GM23338 (cell line): ENCODE data around the gene SLC7A6. TPM values are rescaled to one million over a fixed set of nuclear protein-coding genes. Genes with fewer than 3 reads are reported as not detected.

ENCODE experiments used
- ATAC-seq: fragments of 200-7000 bp; cut with Tn5 transposase; 3 replicates; pipeline ENCODE4 v1.9.1; 2020
- DNase-seq: peaks from one replicate; pipeline ENCODE4 v3.0.0-alpha.2; 2015; ENCODE audit warnings: low spot score
- H2AFZ ChIP-seq: fragments of 200-600 bp; sonication (generic); 2 replicates; pipeline ENCODE4 v1.8.0; 2016; ENCODE audit warnings: antibody characterized with exemption, mild to moderate bottlenecking, moderate library complexity
- H3F3A ChIP-seq: fragments of 200-600 bp; sonication (generic); replicated peaks from 2 replicates; pipeline ENCODE4 v1.8.0; 2017; ENCODE audit warnings: antibody characterized with exemption, mixed run types, low read depth
- H3K27ac ChIP-seq: fragments of 200-600 bp; sonication (generic); 2 replicates; pipeline ENCODE4 v1.6.1; 2016; ENCODE audit warnings: low read depth
- H3K27me3 ChIP-seq: fragments of 200-600 bp; sonication (generic); 2 replicates; pipeline ENCODE4 v1.8.0; 2016; ENCODE audit warnings: mild to moderate bottlenecking, mixed run types, moderate library complexity; ENCODE audit not compliant: insufficient read depth
- H3K36me3 ChIP-seq: fragments of 200-600 bp; sonication (generic); 2 replicates; pipeline ENCODE4 v1.8.0; 2016; ENCODE audit warnings: mild to moderate bottlenecking; ENCODE audit not compliant: insufficient read depth
- H3K4me1 ChIP-seq: fragments of 200-600 bp; sonication (generic); 2 replicates; pipeline ENCODE4 v1.8.0; 2016; ENCODE audit warnings: mild to moderate bottlenecking, moderate library complexity; ENCODE audit not compliant: insufficient read depth
- H3K4me2 ChIP-seq: fragments of 200-600 bp; sonication (generic); 2 replicates; pipeline ENCODE4 v1.7.1; 2017; ENCODE audit warnings: mixed run types
- H3K4me3 ChIP-seq: fragments of 200-600 bp; sonication (generic); 2 replicates; pipeline ENCODE4 v1.6.1; 2016; ENCODE audit warnings: mixed run types
- H3K79me2 ChIP-seq: fragments of 200-600 bp; sonication (generic); replicated peaks from 2 replicates; pipeline ENCODE4 v1.8.0; 2017; ENCODE audit warnings: mild to moderate bottlenecking; ENCODE audit not compliant: insufficient read depth
- H3K9me2 ChIP-seq: fragments of 200-600 bp; sonication (generic); 2 replicates; pipeline ENCODE4 v1.8.0; 2017; ENCODE audit not compliant: insufficient read depth
- H4K20me1 ChIP-seq: fragments of 200-600 bp; sonication (generic); replicated peaks from 2 replicates; pipeline ENCODE4 v1.8.0; 2017; ENCODE audit warnings: mild to moderate bottlenecking; ENCODE audit not compliant: insufficient read depth
- H3K27ac Mint-ChIP-seq: 2 replicates; pipeline ENCODE4 v1.8.0; 2020; ENCODE audit warnings: inconsistent platforms, mild to moderate bottlenecking, moderate library complexity, mixed read lengths
- H3K27me3 Mint-ChIP-seq: 3 replicates; pipeline ENCODE4 v1.8.0; 2022; ENCODE audit warnings: low read depth, mild to moderate bottlenecking, moderate library complexity, mixed read lengths, inconsistent platforms; ENCODE audit not compliant: insufficient read depth, poor library complexity
- H3K36me3 Mint-ChIP-seq: 3 replicates; pipeline ENCODE4 v1.8.0; 2021; ENCODE audit warnings: low read depth, mild to moderate bottlenecking, inconsistent platforms, moderate library complexity, mixed read lengths
- H3K4me1 Mint-ChIP-seq: 3 replicates; pipeline ENCODE4 v1.8.0; 2020; ENCODE audit warnings: mild to moderate bottlenecking, inconsistent platforms, mixed read lengths
- H3K4me3 Mint-ChIP-seq: 3 replicates; pipeline ENCODE4 v1.8.0; 2021; ENCODE audit warnings: moderate library complexity, mild to moderate bottlenecking, inconsistent platforms, mixed read lengths
- H3K9me3 Mint-ChIP-seq: 3 replicates; pipeline ENCODE4 v1.8.0; 2020; ENCODE audit warnings: moderate library complexity, mild to moderate bottlenecking, inconsistent platforms, mixed read lengths
- CREB1 ChIP-seq: fragments of 250-450 bp; sonication (Bioruptor Pico); IDR thresholded peaks from 2 replicates; pipeline ENCODE4 v1.5.0; 2020; ENCODE audit warnings: low read depth, mild to moderate bottlenecking, moderate library complexity
- ETS1 ChIP-seq: IDR thresholded peaks from 2 replicates; pipeline ENCODE4 v1.6.1; 2016; ENCODE audit warnings: antibody characterized with exemption
- EZH2 ChIP-seq: fragments of 200-600 bp; sonication (generic); IDR thresholded peaks from one replicate; pipeline ENCODE4 v1.8.0; 2017; ENCODE audit warnings: antibody characterized with exemption, mild to moderate bottlenecking, low read depth; ENCODE audit not compliant: unreplicated experiment
- EZH2phosphoT487 ChIP-seq: fragments of 200-600 bp; sonication (generic); IDR thresholded peaks from one replicate; pipeline ENCODE4 v1.8.1; 2018; ENCODE audit warnings: antibody characterized with exemption; ENCODE audit not compliant: unreplicated experiment
- JUNB ChIP-seq: IDR thresholded peaks from one replicate; pipeline ENCODE4 v1.6.1; 2016; ENCODE audit warnings: antibody characterized with exemption; ENCODE audit not compliant: unreplicated experiment
- NANOG ChIP-seq: IDR thresholded peaks from 2 replicates; pipeline ENCODE4 v1.6.1; 2016; ENCODE audit warnings: antibody characterized with exemption, borderline replicate concordance
- POLR2AphosphoS5 ChIP-seq: IDR thresholded peaks from 2 replicates; pipeline ENCODE4 v1.6.1; 2016; ENCODE audit warnings: antibody characterized with exemption, low read depth
- STAT1 ChIP-seq: IDR thresholded peaks from one replicate; pipeline ENCODE4 v1.6.1; 2016; ENCODE audit warnings: antibody characterized with exemption; ENCODE audit not compliant: unreplicated experiment
- ZNF114 ChIP-seq: fragments of 250-450 bp; sonication (Bioruptor Pico); IDR thresholded peaks from 2 replicates; pipeline ENCODE4 v1.5.0; 2020; ENCODE audit warnings: mild to moderate bottlenecking, moderate library complexity
- ZNF331 ChIP-seq: fragments of 250-450 bp; sonication (Bioruptor Pico); IDR thresholded peaks from 2 replicates; pipeline ENCODE4 v1.5.0; 2020; ENCODE audit warnings: low read depth, mild to moderate bottlenecking, moderate library complexity
- polyA plus RNA-seq: library from polyadenylated mRNA; unstranded; fragments of >200 nt; fragmentation: Nextera tagmentation; extraction: Ambion mirVana; gene quantifications from 2 replicates; pipeline ENCODE4 v1.2.1, GENCODE V29; 2016
- total RNA-seq: library from RNA; depleted of rRNA; stranded (reverse); fragments of >200 nt; shearing (Covaris generic); gene quantifications from 2 replicates; pipeline ENCODE4 v1.2.3, GENCODE V29; 2014
- TF ChIP-seq, protein P1 (sequence below): fragments of 250-450 bp; sonication (Bioruptor Pico); IDR thresholded peaks from 2 replicates; pipeline ENCODE4 v1.5.0; 2020; ENCODE audit warnings: mild to moderate bottlenecking, moderate library complexity
- TF ChIP-seq, protein P2 (sequence below), 2 experiments: fragments of 200-600 bp in 1 of 2; sonication (generic) in 1 of 2; conservative IDR thresholded peaks; 2 replicates each; pipeline versions ENCODE4 v1.5.1 to v1.6.1; 2016 to 2017; ENCODE audit warnings: antibody characterized with exemption in 2 of 2, low read depth in 2 of 2, mild to moderate bottlenecking in 2 of 2, moderate library complexity in 1 of 2
- TF ChIP-seq, protein P3 (sequence below): IDR thresholded peaks from one replicate; pipeline ENCODE4 v1.6.1; 2018; ENCODE audit warnings: antibody characterized with exemption; ENCODE audit not compliant: unreplicated experiment

Gene SLC7A6
- total and polyA plus RNA-seq, 2 experiments from 2014 or later, result 16.6 to 30.9 TPM

- Mint-ChIP-seq H3K4me3 (no peak overlapping the region), H3K27me3 (peaks cover 2% of the 10 kb centered on the region), H3K9me3 (no peaks in the 10 kb centered on the region), H3K36me3 (peaks cover 30% of the 10 kb centered on the region), H3K4me1 (peaks cover 10% of the 10 kb centered on the region), H3K27ac (no peak overlapping the region)
- Histone ChIP-seq H3K27ac (no peak overlapping the region), H3K4me3 (no peak overlapping the region), H3K4me1 (no peaks in the 10 kb centered on the region), H3K79me2 (no peaks in the 10 kb centered on the region), H4K20me1 (peaks cover 19% of the 10 kb centered on the region; the same call in 1 of the 2 replicates), H3K27me3 (no peaks in the 10 kb centered on the region), H3F3A (no peaks in the 10 kb centered on the region), H2AFZ (no peak overlapping the region), H3K36me3 (peaks cover 17% of the 10 kb centered on the region; the same call in 1 of the 2 replicates), H3K9me2 (no peaks in the 10 kb centered on the region), H3K4me2 (no peak overlapping the region)
- TF ChIP-seq EZH2phosphoT487 (no peak), ZNF114 (CRISPR knock-in tag) (no peak), CREB1 (CRISPR knock-in tag) (no peak), EZH2 (no peak), POLR2AphosphoS5 (no peak), NANOG (no peak), ETS1 (no peak), ZNF331 (CRISPR knock-in tag) (no peak), JUNB (no peak), STAT1 (no peak)
- TF ChIP-seq, protein P1, sequence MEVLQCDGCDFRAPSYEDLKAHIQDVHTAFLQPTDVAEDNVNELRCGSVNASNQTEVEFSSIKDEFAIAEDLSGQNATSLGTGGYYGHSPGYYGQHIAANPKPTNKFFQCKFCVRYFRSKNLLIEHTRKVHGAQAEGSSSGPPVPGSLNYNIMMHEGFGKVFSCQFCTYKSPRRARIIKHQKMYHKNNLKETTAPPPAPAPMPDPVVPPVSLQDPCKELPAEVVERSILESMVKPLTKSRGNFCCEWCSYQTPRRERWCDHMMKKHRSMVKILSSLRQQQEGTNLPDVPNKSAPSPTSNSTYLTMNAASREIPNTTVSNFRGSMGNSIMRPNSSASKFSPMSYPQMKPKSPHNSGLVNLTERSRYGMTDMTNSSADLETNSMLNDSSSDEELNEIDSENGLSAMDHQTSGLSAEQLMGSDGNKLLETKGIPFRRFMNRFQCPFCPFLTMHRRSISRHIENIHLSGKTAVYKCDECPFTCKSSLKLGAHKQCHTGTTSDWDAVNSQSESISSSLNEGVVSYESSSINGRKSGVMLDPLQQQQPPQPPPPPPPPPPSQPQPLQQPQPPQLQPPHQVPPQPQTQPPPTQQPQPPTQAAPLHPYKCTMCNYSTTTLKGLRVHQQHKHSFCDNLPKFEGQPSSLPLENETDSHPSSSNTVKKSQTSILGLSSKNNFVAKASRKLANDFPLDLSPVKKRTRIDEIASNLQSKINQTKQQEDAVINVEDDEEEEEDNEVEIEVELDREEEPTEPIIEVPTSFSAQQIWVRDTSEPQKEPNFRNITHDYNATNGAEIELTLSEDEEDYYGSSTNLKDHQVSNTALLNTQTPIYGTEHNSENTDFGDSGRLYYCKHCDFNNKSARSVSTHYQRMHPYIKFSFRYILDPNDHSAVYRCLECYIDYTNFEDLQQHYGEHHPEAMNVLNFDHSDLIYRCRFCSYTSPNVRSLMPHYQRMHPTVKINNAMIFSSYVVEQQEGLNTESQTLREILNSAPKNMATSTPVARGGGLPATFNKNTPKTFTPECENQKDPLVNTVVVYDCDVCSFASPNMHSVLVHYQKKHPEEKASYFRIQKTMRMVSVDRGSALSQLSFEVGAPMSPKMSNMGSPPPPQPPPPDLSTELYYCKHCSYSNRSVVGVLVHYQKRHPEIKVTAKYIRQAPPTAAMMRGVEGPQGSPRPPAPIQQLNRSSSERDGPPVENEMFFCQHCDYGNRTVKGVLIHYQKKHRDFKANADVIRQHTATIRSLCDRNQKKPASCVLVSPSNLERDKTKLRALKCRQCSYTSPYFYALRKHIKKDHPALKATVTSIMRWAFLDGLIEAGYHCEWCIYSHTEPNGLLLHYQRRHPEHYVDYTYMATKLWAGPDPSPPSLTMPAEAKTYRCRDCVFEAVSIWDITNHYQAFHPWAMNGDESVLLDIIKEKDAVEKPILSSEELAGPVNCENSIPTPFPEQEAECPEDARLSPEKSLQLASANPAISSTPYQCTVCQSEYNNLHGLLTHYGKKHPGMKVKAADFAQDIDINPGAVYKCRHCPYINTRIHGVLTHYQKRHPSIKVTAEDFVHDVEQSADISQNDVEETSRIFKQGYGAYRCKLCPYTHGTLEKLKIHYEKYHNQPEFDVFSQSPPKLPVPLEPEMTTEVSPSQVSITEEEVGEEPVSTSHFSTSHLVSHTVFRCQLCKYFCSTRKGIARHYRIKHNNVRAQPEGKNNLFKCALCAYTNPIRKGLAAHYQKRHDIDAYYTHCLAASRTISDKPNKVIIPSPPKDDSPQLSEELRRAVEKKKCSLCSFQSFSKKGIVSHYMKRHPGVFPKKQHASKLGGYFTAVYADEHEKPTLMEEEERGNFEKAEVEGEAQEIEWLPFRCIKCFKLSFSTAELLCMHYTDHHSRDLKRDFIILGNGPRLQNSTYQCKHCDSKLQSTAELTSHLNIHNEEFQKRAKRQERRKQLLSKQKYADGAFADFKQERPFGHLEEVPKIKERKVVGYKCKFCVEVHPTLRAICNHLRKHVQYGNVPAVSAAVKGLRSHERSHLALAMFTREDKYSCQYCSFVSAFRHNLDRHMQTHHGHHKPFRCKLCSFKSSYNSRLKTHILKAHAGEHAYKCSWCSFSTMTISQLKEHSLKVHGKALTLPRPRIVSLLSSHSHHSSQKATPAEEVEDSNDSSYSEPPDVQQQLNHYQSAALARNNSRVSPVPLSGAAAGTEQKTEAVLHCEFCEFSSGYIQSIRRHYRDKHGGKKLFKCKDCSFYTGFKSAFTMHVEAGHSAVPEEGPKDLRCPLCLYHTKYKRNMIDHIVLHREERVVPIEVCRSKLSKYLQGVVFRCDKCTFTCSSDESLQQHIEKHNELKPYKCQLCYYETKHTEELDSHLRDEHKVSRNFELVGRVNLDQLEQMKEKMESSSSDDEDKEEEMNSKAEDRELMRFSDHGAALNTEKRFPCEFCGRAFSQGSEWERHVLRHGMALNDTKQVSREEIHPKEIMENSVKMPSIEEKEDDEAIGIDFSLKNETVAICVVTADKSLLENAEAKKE, result no peak
- TF ChIP-seq, protein P2, sequence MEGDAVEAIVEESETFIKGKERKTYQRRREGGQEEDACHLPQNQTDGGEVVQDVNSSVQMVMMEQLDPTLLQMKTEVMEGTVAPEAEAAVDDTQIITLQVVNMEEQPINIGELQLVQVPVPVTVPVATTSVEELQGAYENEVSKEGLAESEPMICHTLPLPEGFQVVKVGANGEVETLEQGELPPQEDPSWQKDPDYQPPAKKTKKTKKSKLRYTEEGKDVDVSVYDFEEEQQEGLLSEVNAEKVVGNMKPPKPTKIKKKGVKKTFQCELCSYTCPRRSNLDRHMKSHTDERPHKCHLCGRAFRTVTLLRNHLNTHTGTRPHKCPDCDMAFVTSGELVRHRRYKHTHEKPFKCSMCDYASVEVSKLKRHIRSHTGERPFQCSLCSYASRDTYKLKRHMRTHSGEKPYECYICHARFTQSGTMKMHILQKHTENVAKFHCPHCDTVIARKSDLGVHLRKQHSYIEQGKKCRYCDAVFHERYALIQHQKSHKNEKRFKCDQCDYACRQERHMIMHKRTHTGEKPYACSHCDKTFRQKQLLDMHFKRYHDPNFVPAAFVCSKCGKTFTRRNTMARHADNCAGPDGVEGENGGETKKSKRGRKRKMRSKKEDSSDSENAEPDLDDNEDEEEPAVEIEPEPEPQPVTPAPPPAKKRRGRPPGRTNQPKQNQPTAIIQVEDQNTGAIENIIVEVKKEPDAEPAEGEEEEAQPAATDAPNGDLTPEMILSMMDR (conservative IDR thresholded peaks at IDR 0.05; ENCODE audit: low read depth in 2 of 2), result no peak
- TF ChIP-seq, protein P3, sequence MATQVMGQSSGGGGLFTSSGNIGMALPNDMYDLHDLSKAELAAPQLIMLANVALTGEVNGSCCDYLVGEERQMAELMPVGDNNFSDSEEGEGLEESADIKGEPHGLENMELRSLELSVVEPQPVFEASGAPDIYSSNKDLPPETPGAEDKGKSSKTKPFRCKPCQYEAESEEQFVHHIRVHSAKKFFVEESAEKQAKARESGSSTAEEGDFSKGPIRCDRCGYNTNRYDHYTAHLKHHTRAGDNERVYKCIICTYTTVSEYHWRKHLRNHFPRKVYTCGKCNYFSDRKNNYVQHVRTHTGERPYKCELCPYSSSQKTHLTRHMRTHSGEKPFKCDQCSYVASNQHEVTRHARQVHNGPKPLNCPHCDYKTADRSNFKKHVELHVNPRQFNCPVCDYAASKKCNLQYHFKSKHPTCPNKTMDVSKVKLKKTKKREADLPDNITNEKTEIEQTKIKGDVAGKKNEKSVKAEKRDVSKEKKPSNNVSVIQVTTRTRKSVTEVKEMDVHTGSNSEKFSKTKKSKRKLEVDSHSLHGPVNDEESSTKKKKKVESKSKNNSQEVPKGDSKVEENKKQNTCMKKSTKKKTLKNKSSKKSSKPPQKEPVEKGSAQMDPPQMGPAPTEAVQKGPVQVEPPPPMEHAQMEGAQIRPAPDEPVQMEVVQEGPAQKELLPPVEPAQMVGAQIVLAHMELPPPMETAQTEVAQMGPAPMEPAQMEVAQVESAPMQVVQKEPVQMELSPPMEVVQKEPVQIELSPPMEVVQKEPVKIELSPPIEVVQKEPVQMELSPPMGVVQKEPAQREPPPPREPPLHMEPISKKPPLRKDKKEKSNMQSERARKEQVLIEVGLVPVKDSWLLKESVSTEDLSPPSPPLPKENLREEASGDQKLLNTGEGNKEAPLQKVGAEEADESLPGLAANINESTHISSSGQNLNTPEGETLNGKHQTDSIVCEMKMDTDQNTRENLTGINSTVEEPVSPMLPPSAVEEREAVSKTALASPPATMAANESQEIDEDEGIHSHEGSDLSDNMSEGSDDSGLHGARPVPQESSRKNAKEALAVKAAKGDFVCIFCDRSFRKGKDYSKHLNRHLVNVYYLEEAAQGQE, result no peak
- DNase-seq (no peak), ATAC-seq (no peak)
Measured at GRCh38 chr16:68292425-68292824, 28.1 kb downstream of the SLC7A6 start.
